Measurements from ENCODE around the gene PUM2.
"Not testable (repeated sequence)": the region's sequence is repeated elsewhere in the genome, so short reads cannot be mapped to it uniquely, and the experiment has no call there.

The PUM2 gene

DNA sequence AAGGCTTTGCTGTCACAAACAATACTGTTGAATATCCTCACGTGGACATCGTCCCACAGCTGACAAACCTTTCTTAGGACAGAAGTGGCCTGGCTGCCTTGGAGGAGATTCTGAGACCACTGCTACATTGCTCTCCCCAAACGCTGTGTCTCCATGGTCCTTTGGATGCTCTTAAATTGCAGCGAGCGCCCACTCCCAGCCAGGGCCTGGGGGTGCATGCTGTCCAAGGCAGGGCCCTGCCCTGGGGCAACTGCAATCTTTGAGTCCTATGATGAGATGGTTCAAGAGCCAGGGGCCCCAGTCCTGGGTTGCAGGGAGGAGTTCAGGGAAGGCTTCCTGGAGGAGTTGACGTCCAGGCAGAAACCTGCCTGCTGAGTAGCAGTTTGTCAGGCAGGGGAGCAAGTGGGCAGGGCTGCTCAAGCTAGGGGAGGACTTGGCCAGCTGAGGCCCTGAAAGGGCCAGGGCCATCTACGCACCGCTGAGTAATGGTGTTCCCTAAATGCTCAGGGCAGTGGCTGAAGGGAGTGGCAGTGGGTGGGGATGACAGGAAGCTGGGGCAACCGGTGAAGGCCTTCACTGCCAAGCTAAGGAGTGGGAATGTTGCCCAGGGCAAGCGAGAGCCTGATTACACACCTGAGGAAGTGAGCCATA is 114.9 kb downstream of the PUM2 start:
- DNase-seq (ENCODE audit: low read depth, low spot score): no peak

DNA sequence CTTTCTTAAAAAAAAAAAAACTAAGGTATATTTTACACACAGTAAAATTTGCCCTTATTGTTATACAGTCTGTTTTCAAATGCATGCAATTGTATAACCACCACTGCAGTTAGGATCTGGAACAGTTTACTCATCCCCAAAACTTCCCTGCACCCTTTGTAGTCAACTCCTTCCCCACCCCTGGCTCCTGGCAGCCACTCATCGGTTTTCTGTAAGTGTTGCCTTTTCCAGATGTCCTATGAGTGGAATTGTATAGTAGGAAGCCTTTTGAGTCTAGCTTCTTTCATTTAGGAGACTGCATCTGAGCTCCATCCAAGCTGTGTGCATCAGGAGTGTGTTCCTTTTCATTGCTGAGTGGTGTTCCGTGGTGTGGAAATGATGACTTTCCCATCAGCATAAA is 116.0 kb downstream of the PUM2 start:
- not testable (repeated sequence) for DNase-seq (ENCODE audit: low read depth, low spot score)

DNA sequence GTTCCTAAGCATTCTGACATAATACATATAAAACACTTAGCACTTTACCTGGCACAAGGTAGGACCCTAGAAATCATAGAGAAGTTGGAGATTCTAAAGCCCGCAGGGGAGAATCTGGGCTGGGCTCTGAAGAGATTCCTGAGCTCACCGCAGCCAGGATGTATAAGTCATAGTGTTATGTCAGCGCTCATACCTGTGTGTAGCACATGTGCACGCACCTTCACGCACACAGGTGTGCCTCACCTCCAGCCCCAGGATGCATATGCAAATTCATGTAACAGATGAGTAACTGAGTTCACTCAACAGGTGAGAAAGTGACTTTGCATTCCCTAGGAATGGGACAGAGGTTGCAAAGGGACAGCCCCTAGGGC is 117.8 kb downstream of the PUM2 start:
- no peak for DNase-seq (ENCODE audit: low read depth, low spot score)

DNA sequence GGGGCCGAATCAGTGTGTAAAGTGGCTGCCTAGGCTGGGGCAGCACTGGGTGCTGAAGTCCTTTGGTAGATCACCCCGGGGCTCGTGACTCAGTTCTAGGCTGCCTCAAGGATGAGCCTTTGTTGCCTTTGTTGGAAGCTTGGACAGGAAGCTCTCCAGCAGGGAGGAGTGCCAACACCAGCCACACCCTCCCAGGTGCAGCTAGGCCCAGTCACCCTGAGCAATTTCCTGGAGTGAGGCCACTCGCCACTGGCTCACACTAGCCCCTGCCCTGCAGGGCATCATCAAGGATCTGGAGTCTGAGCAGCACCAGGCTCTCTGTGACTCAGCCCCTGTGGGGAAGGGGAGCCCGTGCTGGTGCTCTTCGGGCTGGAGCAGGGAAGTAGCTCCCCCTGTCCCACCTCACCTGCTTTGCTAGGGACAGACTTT is 119.0 kb downstream of the PUM2 start:
- peak; percentile 32 for DNase-seq (ENCODE audit: low read depth, low spot score)

DNA sequence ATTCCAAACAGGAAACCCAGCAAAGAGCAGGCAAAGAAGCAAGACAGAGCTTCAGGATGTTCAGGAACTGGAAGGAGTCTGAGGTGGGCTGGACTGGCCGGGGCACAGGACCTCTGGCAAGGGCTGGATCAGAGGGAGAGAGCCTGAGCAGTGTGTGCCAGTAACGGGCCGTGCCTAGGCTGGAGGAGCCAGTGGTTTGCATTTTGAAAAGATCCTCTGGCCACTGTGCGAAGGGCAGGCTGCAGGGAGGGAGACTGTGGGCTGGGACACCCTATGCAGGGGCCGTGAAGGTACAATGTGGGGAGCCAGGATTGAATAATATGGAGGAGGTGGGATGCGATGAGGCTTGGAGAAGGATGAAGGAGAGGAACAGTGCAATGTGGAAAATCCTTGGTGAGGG is 119.5 kb downstream of the PUM2 start:
- DNase-seq (ENCODE audit: low read depth, low spot score): no peak

DNA sequence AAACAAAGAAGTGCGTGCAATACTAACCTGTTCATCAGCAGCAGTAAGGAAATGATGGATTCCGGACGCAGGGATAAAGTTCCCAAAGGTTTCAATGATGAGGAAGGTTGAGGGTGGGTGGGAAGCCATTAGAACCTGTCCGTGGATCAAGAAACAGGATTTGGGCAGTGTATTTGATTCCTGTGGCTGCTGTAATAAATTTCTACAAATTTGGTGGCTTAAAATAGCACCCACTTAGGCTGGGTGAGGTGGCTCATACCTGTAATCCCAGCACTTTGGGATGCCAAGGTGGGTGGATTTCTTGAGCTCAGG is 120.6 kb downstream of the PUM2 start:
- no peak for DNase-seq (ENCODE audit: low read depth, low spot score)

DNA sequence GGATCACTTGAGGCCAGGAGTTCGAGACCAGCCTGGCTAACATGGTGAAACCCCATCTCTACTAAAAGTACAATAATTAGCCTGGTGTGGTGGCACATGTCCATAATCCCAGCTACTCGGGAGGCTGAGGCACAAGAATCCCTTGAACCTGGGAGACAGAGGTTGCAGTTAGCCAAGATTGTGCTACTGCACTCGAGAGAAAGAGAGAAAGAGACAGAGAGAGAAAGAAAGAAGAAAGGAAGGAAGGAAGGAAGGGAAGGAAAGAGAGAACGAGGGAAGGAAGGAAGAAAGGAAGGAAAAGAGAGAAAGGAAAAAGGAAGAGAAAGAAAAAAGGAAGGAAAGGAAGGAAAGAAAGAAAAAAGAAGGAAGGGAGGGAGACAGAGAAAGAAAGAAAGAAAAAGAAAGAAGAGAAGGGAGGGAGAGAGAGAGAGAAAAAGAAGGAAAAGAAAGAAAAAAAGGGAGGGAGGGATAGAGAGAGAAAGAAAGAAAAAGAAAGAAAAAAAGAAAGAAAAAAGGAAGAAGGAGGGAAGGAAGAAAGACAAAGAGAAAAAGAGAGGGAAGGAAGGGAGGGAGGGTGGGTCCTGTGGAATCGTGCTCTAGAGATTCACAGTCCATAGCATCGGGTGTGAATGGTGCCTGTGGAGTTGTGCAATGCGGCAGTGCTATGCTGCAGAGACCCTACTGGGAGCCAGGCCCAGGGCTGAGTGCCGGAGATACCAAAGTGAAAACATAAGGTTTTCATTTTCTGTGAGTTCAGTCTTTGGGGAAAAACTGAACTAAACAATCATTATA is 121.1 kb downstream of the PUM2 start:
- no peak for DNase-seq (ENCODE audit: low read depth, low spot score)

DNA sequence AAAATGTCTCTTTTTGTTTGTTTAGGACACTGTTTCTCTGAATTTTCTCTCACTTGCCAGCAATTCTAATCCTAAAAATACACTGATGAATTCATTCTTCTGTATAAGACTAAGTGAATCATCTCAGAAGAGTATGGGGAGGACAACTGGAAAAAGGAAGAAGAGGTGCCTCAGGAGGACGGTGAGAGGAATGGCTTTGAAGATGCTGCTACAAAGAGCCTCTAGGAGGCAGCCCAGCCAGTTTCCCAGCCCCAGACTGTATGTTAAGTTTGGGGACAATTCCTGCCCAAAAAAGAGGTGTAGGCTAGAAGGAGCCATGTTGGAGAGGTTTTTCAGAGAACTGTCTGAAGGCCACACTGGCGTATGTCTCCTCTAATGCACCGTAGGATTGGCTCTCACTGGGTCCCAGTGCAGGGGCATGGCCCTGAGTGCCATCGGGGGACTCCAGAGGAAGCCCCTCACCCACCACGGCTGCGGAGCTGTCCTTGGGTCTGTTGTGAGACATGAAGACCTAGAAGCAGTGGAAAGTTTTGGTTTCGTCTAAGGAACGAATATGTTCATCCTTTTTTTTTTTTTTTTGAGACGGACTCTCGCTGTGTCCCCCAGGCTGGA is 122.6 kb downstream of the PUM2 start:
- no peak for DNase-seq (ENCODE audit: low read depth, low spot score)

DNA sequence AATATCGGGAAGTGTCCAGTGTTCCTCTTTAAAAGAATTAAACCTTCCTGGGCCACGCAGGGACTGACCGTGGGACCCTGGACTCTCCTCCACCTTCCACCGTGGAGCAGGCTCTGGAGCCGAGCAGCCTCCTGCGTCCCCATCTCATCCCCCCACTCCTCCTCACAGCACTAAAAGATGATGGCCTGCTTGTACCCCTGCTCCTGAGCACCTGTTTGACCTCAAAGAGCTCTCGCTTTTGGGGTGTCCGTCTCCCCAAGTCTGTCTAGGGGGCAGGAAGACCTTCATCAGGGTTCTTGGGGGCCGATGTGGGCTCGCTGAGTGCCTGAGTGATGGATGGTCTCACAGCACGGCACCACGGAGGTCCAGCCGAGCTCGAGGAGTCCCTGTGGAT is 124.5 kb downstream of the PUM2 start:
- no peak for DNase-seq (ENCODE audit: low read depth, low spot score)

DNA sequence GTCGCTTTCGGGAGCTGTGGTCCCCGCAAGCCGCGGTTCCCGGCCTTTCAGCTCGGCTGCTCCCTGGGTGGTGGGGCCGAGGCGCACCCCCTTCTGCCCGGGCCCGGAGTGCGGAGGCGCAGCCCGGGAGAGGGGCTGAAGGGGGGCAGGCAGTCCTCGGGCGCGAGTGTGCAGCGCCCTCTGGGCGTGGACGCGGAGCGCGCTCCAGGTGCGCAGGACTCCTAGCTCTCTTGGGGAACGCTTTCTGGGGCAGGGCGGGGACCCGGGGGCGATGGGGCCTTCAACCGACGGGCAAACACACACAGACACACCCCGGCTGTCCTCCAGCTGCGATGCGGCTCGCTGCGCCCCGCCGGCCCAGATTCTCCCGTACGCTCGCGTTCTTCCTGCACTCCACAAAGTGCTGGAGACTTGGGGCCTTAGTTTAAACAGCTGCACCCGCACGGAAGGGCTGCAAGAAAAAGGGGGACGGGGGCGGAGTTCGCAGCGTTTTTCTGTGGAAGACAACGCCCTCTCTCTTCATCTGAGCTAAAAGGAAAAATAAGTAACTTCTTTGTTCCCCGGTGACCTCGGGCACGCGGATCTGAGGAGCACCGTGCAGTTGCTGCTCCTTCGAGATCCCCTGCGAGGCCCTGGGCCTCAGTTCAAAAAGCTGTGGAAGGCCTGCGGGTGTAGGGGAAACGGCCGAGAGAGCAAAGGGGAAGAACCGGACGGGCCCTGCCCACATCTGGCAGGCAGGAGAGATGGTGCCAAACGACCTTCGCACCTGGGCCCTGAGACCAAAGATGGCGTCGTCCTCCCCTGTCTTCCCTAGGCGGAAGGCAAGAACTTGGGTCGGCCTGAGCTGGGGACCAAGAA is 125.1 kb downstream of the PUM2 start:
- DNase-seq (ENCODE audit: low read depth, low spot score): peak; percentile 89

DNA sequence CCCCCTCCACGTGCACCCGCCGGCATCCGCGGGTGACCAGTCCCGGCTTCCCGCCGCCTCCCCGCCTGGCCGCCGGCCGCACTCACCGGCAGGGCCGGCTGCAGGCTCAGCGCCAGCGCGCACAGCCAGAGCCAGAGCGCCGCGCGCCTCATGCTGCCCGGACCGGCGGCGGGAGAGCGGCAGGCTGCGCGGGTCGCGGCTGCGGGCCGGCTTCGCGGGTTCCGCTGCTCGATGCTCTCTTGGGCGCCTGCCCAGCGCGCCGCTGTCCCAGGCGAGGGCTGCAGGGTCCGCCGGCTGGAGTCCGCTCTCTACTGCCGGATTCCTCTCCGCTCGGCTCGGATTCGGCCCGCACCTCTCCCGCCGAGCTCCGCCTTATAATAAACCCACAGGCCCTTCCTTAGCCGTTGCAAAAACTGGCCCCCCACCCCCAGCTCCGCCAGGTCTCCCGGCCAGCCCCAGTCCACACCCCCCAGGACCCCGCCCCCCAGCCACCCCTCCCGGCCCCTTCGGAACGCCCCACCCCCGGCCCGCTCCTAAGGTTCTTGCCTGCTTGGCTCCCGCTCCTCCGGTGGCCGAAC is 125.8 kb downstream of the PUM2 start, which contains the start of gene SDC1:
Gene SDC1 (minus strand): TSS at position 415 of the 578 bp plus-strand sequence. CDS start 263 bp downstream, at position 152.
- DNase-seq (ENCODE audit: low read depth, low spot score): peak; percentile 83

DNA sequence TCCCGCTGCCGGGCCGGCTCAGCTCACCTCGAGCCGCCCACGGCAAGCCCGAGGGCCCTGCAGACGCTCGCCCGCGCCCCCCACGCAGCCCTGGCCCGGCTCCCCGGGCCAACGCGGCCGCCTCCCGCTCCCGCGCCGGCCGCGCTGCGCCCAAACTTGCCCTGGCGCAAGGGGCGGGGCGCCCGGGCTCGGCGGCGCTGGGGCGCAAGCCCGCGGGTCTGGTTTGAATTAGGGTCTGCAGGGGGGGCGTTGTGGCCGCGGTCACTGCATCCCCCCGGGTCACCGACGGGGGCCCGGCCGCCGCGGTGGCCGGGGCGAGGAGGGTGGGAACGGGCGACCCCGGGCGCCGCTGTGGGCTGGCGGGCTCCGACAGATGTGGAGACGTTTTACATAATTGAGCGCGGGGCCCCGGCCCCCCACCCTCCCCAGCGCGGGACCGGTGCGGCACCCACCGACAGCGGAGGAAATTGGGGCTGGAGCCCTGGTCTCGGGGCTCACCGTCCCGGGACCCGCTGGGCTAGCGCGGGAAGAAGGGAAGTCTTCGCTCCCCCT is 126.4 kb downstream of the PUM2 start:
- no peak for DNase-seq (ENCODE audit: low read depth, low spot score)

DNA sequence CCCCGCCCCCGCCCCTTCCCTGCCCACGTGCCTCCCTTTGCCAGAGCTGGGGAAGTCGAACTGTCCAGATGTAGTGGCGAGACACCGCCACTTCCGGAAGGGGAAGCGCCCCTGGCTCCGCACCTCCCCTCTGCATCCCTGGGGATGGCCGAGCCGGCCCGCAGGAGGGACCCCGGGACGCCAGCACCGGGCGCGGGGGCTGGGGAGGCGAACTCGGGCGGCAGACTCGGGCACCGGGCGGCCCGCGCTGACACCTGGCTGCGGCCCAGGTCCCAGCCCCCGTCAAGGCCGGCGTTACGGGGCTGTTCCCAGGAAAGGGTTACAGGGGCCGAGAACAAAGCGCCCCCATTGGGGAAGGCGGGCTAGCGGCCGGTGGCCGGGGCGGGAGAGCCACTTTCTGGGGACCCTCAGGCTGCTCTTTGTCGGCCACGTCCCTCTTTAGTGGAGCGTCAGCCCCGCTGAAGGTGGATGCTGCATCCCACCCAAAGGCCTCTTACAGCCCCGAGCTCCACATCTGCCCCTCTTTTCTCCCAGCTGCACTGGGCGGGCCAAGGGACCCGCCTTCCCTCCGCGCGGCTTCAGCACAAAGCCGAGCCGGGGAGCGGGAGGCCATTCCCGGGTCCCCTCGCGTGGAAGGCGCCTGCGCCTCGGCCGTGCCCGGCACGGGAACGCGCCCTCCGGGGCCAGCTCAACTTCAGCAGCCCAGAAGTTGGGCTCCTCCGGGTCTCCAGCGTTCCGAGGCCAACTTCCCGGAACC is 127.1 kb downstream of the PUM2 start:
- DNase-seq (ENCODE audit: low read depth, low spot score): peak; percentile 82

DNA sequence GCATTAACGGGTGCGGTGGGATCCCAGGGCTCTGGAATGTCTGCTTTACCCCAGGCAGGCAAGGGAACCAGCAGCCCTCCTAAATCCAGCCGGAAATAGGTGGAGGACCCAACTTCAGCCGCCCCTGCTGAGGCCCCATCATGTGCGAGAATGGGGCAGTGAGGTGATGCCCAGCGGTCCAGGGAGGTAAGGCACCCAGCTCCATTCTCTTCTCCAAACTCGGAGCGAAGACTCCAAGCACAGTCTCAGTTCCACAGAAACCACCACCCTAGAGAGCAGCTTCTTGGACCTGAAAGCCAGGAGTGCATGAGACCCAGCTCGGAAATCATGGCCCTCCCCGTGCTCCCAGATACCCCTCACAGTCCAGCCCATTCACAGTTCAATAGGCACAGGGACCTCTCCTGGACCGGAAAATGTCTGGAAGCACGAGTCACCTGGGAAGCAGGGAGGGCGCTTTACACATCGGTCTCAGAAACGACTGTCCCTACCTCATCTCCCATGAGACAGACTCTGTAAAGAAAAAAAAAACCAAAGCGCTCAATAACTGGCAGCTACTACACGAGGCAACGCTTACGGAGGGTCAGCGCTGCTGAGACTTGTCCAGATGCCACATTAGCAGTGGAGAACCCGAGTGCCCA is 127.8 kb downstream of the PUM2 start:
- no peak for DNase-seq (ENCODE audit: low read depth, low spot score)

DNA sequence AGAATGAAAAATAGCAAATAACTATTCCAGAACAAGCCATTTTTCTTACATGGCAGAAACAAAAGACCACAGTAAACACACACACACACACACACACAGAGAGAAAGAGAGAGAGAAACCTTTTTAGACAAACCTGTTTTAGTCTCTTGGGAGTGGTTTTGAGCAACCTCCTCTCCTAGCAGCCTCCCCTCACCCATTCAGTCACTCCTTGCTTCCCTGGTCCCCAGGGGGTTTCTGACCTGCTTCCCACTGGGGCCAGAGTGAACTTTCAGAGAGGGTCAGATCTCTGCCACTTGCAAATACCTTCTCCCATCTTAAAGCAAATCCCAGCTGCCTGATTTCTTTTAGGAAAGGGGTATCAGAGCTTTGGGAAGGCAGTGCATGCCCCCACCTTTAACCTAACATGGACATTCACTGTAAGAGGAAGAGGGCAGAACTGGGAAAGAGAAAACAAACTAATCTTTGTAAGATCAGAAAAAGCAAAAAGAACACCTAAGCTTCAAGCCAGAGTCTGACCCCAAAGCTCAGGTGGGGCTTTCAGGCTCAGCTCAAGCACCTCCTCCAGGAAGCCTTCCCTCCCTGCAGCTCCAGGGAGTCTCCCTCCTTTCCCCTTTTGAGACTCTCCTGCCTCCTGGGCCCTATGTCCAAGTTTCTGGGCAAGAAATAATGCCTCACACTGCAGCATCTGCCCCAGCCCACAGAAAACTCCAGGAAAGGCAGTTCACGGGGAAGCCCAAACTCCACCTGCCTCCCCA is 128.5 kb downstream of the PUM2 start:
- no peak for DNase-seq (ENCODE audit: low read depth, low spot score)

DNA sequence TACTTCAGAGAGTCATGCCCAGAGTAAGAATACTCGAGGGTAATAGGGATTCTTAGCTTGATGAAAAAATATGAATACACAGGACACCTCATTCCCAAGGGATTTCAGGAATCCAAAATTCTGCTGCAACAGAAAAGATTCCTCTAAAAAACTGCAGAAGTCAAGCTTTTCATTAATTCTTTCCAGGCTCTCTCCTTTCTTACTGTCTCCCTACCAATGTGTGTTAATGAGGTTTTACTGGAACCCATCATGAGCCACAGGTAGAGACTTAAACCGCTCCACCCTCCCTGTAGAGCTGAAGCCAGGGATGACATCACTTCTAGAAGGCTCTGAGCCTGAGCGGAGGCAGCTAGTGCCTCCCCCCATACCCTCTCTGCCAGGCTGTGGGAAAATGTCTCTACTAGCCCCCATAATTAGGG is 129.1 kb downstream of the PUM2 start:
- DNase-seq (ENCODE audit: low read depth, low spot score): peak; percentile 67

DNA sequence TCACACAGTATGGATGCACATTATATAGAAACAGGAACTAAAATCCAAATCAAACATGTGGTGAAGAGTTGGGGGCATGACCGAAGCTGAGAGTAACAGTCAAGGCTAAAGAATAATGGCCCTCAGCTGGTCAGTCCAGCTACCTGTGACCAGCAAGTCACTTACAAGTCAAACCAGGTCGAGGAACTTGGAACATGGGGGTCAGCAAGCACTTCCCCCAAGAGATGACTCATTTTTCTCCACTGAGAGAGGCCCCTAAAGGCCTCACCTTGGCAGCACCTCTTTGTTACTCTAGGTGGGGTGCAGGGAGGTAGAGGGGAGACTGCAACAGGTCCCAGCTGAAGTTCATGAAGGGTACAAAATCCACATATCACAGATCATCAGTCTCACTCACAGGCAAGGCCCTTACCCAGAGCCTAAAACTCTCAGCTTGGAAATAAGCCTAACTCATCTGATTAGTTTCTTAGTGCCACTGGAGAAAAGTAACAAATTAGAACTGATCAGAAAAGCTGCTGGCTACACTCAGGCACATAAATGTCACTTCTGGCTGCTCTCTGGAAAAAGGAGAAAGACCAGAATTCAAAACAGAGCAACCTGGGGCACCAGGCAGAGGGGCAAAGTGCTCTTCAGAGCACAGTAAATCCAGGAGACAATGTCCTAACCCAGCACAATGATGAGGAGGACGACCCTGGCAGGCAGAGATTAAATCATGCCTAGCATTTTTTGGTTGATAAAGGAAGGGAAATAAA is 129.7 kb downstream of the PUM2 start:
- no peak for DNase-seq (ENCODE audit: low read depth, low spot score)

DNA sequence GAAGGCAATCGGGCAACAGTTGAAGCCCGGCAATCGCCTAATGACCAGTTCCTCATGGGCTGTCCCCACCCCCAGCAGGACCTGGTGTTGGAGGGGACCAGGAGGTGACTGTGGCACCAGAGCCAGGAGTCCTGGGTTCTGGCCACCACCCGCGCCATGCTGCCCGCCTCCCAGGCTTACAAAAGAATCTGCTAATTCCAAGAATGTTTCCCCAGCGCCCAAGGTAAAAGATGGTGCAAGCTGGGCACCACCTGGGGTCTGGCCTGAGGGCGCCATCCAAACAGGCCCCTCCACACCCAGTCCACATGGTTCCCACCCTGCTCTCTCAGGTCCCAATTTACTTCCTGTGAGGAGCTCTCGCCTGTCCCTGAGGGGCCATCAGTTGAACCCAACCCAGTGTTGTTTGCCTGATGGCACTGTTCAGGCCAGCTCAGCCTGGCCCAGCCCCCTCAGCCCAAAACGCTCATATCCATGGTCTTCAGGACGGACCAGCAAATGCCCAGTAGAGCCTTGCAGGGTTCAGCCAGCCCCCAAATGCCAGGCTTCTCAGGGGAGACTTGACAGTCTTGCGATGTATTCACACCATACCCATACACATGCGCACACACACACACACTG is 130.8 kb downstream of the PUM2 start:
- no peak for DNase-seq (ENCODE audit: low read depth, low spot score)
